IMR-90 (cell line): Measurements from ENCODE around the gene C5AR1. TPM values are rescaled to one million over a fixed set of nuclear protein-coding genes. Genes with fewer than 3 reads are reported as not detected.

ENCODE experiments used
- ATAC-seq: fragments of 200-7000 bp; cut with Tn5 transposase; 2 replicates; pipeline ENCODE4 v1.9.1; 2020; ENCODE audit warnings: low read depth, mild to moderate bottlenecking, moderate library complexity
- BruUV-seq: library from RNA; stranded (reverse); fragments of 400-500 nt; replicated peaks from 2 replicates; lab custom pipeline; 2021; lab: Mats Ljungman, UMichigan
- CTCF ChIA-PET: fragments of 300-600 bp; formaldehyde crosslinking; extraction: SDS; loops from one replicate; lab custom pipeline; 2021; ENCODE audit warnings: antibody characterized with exemption; lab: Yijun Ruan, JAX
- POLR2A ChIA-PET: fragments of 300-600 bp; sonication (Branson Sonifier 250); formaldehyde crosslinking; loops from one replicate; lab custom pipeline; 2022; ENCODE audit warnings: antibody characterized with exemption; ENCODE audit not compliant: unreplicated experiment; lab: Charles Lee
- DNase-seq: peaks from one replicate; pipeline ENCODE4 v3.0.0; 2013
- H2AFZ ChIP-seq: replicated peaks from 2 replicates; pipeline ENCODE3; 2013; ENCODE audit warnings: low read length, mild to moderate bottlenecking; ENCODE audit not compliant: poor library complexity
- H2AK5ac ChIP-seq: 2 replicates; pipeline ENCODE4 v1.6.1; 2013; ENCODE audit warnings: low read depth, low read length, inconsistent platforms
- H2AK9ac ChIP-seq: replicated peaks from 2 replicates; pipeline ENCODE3; 2013; ENCODE audit warnings: mild to moderate bottlenecking, low read depth, low read length, moderate library complexity; ENCODE audit not compliant: poor library complexity
- H2BK120ac ChIP-seq: 2 replicates; pipeline ENCODE4 v1.6.1; 2013; ENCODE audit warnings: low read depth, low read length, inconsistent platforms
- H2BK15ac ChIP-seq: 3 replicates; pipeline ENCODE4 v1.6.1; 2013; ENCODE audit warnings: low read depth, low read length, inconsistent platforms
- H2BK20ac ChIP-seq: 2 replicates; pipeline ENCODE4 v1.6.1; 2013; ENCODE audit warnings: low read depth, mild to moderate bottlenecking, inconsistent platforms, low read length, moderate library complexity
- H2BK5ac ChIP-seq: 2 replicates; pipeline ENCODE4 v1.6.1; 2013; ENCODE audit warnings: mild to moderate bottlenecking, low read depth, low read length, inconsistent platforms; ENCODE audit not compliant: poor library complexity, severe bottlenecking
- H3K14ac ChIP-seq: replicated peaks from 2 replicates; pipeline ENCODE4 v1.6.1; 2013; ENCODE audit warnings: low read depth, low read length, inconsistent platforms
- H3K18ac ChIP-seq: 2 replicates; pipeline ENCODE4 v1.6.1; 2013; ENCODE audit warnings: low read depth, low read length, control low read depth
- H3K23ac ChIP-seq: 2 replicates; pipeline ENCODE4 v1.6.1; 2013; ENCODE audit warnings: low read depth, low read length, inconsistent platforms
- H3K27ac ChIP-seq: 2 replicates; pipeline ENCODE4 v1.5.1; 2013; ENCODE audit warnings: mild to moderate bottlenecking, control low read depth, low read length; ENCODE audit not compliant: insufficient read depth
- H3K27me3 ChIP-seq: 2 replicates; pipeline ENCODE4 v1.6.1; 2013; ENCODE audit warnings: low read length; ENCODE audit not compliant: control insufficient read depth, insufficient read depth
- H3K36me3 ChIP-seq: 2 replicates; pipeline ENCODE4 v1.6.1; 2013; ENCODE audit warnings: low read length, mixed read lengths; ENCODE audit not compliant: control insufficient read depth, insufficient read depth
- H3K4ac ChIP-seq: 2 replicates; pipeline ENCODE4 v1.6.1; 2013; ENCODE audit warnings: low read depth, low read length, inconsistent platforms
- H3K4me1 ChIP-seq: 2 replicates; pipeline ENCODE4 v1.6.1; 2013; ENCODE audit warnings: low read length, mixed read lengths; ENCODE audit not compliant: control insufficient read depth, insufficient read depth
- H3K4me2 ChIP-seq: 2 replicates; pipeline ENCODE4 v1.6.1; 2013; ENCODE audit warnings: low read depth, mild to moderate bottlenecking, control low read depth, low read length, moderate library complexity
- H3K4me3 ChIP-seq: 2 replicates; pipeline ENCODE4 v1.5.1; 2013; ENCODE audit warnings: low read depth, mild to moderate bottlenecking, control low read depth, low read length, moderate library complexity; ENCODE audit not compliant: insufficient read depth
- H3K56ac ChIP-seq: 2 replicates; pipeline ENCODE4 v1.6.1; 2013; ENCODE audit warnings: low read length, inconsistent platforms; ENCODE audit not compliant: insufficient read depth; ENCODE audit errors: extremely low read depth
- H3K79me1 ChIP-seq, 2 experiments: 2 replicates each; pipeline ENCODE4 v1.6.1; 2013; ENCODE audit warnings: low read length in 2 of 2, inconsistent platforms in 1 of 2, low read depth in 1 of 2
- H3K9ac ChIP-seq: 2 replicates; pipeline ENCODE4 v1.6.1; 2013; ENCODE audit warnings: low read depth, low read length, control low read depth
- H3K9me1 ChIP-seq: 2 replicates; pipeline ENCODE4 v1.6.1; 2013; ENCODE audit warnings: low read length, inconsistent platforms; ENCODE audit not compliant: insufficient read depth
- H3K9me3 ChIP-seq: 2 replicates; pipeline ENCODE4 v1.6.1; 2013; ENCODE audit warnings: low read length; ENCODE audit not compliant: control insufficient read depth, insufficient read depth
- H4K20me1 ChIP-seq: 2 replicates; pipeline ENCODE4 v1.6.1; 2013; ENCODE audit warnings: low read length, inconsistent platforms; ENCODE audit not compliant: insufficient read depth
- H4K5ac ChIP-seq: 2 replicates; pipeline ENCODE4 v1.6.1; 2013; ENCODE audit warnings: mild to moderate bottlenecking, low read depth, low read length, control low read depth
- H4K8ac ChIP-seq, 2 experiments: 2 replicates each; pipeline ENCODE4 v1.6.1; 2013; ENCODE audit warnings: low read depth in 2 of 2, low read length in 2 of 2, control low read depth in 1 of 2, inconsistent platforms in 1 of 2
- H4K91ac ChIP-seq: 2 replicates; pipeline ENCODE4 v1.6.1; 2013; ENCODE audit warnings: low read depth, low read length, inconsistent platforms; ENCODE audit not compliant: insufficient read depth
- BHLHE40 ChIP-seq: fragments of 150-350 bp; IDR thresholded peaks from 2 replicates; pipeline ENCODE4 v1.6.1; 2016; ENCODE audit warnings: mild to moderate bottlenecking, low read depth, low read length
- RAD21 ChIP-seq: IDR thresholded peaks from 2 replicates; pipeline ENCODE4 v1.6.1; 2012; ENCODE audit warnings: low read length, improper control_type of control experiment
- SMC3 ChIP-seq: fragments of 150-350 bp; IDR thresholded peaks from 2 replicates; pipeline ENCODE4 v1.6.1; 2016; ENCODE audit warnings: low read depth, mild to moderate bottlenecking, antibody characterized with exemption, low read length, moderate library complexity
- WGBS, 2 experiments: methylation state at CpG; one replicate each; pipeline versions ENCODE4 v1.1.5 to v1.1.7; 2013; ENCODE audit warnings: missing lambda C conversion rate in 2 of 2; ENCODE audit not compliant: insufficient read length in 1 of 2; ENCODE audit errors: extremely low coverage in 2 of 2; 5-methylcytosine and 5-hydroxymethylcytosine counted together
- dilution Hi-C: fragments of 300-500 bp; cut with HindIII; formaldehyde crosslinking; loops from one replicate; pipeline ENCODE4 v1.14.3; 2018; ENCODE audit warnings: low sequenced_read_pairs; ENCODE audit not compliant: unreplicated experiment
- in situ Hi-C: fragments of 300-500 bp; cut with MboI; formaldehyde crosslinking; loops from 3 replicates; pipeline ENCODE4 v1.14.3; 2019; ENCODE audit warnings: low sequenced_read_pairs, inconsistent platforms, mixed read lengths
- intact Hi-C: fragments of 100-400 bp; cut with micrococcal nuclease; formaldehyde crosslinking; loops from 2 replicates; pipeline ENCODE4 v1.10.0; 2022
- polyA plus RNA-seq, 3 experiments: library from polyadenylated mRNA; depleted of rRNA; stranded (reverse); fragments of >200 nt; gene quantifications; 2 replicates each; pipeline ENCODE4 v1.2.3, GENCODE V29; 2012; ENCODE audit warnings: low replicate concordance in 1 of 3
- total RNA-seq: library from RNA; depleted of rRNA; stranded (reverse); fragments of >200 nt; gene quantifications from 2 replicates; pipeline ENCODE4 v1.2.3, GENCODE V29; 2012
- TF ChIP-seq, protein P1 (sequence below): conservative IDR thresholded peaks from 2 replicates; pipeline ENCODE4 v1.5.1; 2012; ENCODE audit warnings: mild to moderate bottlenecking, low read depth, low read length, improper control_type of control experiment

The C5AR1 gene
- total and polyA plus RNA-seq, 2 of the 4 experiments (the other 2 are of a cell fraction): under 0.01 to 1.0 TPM

DNA sequence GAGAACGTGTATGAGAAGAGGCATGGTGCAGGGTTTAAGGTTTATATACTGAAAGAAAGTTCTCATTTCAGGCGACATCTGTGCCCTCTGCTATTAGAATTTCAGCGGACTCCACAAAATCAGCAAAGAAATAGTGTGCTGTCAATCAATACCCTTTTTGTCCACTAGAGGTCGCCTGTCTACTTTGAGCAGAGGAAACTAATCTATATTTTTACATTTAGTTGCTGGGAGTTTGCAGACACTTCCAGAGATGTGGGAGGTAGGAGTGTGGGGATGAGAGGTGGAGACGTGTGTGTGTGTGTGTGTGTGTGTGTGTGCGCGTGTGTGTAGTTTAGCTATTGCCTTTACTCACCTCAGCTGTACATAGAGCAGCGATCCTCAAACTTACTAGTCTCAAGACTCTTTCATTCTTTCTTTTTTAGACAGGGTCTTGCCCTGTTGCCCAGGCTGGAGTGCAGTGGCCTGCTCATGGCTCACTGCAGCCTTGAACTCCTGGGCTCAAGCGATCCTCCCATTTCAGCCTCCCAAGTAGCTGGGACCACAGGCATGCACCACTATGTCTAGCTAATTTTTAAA lies 25.2 kb upstream of the C5AR1 start:
- no peak overlapping the region for H3K23ac ChIP-seq
- H4K8ac ChIP-seq: no peak overlapping the region
- H2AFZ ChIP-seq: peak overlapping the region; percentile 75
- H3K4me1 ChIP-seq: no peaks in the 10 kb centered on the region
- H4K91ac ChIP-seq: no peak overlapping the region
- ChIA-PET CTCF (interaction anchor here (0.7 to 1.2 kb wide), 2 partner anchors 9 to 72 kb away, joined by 3 read pairs; no protein-coding TSS in a partner anchor), POLR2A (no interaction called here)
- in situ Hi-C loops (loop anchor here (25.0 kb wide), 1 partner anchor 428 kb away; the partner anchor contains the start of gene EHD2), intact Hi-C loops (loop anchor here (1.0 kb wide), 2 partner anchors 107 to 143 kb away; no protein-coding TSS in a partner anchor), dilution Hi-C loops (no loop called here)
- H3K4me2 ChIP-seq: no peak overlapping the region
- no peak overlapping the region for H2BK5ac ChIP-seq
- H3K9me3 ChIP-seq: no peaks in the 10 kb centered on the region
- no peak overlapping the region for H3K56ac ChIP-seq
- H3K9ac ChIP-seq: no peak overlapping the region
- H2BK120ac ChIP-seq: no peak overlapping the region
- H2AK5ac ChIP-seq: no peak overlapping the region
- WGBS, 2 experiments: no CpG with 5 or more reads among the region's 9 CpGs
- H2AK9ac ChIP-seq: no peak overlapping the region
- DNase-seq: peak; percentile 68
- H2BK20ac ChIP-seq: no peak overlapping the region
- H3K18ac ChIP-seq: no peak overlapping the region
- BruUV-seq: no TSS peak
- peak; percentile 52; the same call in 1 of the 2 replicates for TF ChIP-seq SMC3
- TF ChIP-seq RAD21: peak; percentile 61
- TF ChIP-seq, protein P1, sequence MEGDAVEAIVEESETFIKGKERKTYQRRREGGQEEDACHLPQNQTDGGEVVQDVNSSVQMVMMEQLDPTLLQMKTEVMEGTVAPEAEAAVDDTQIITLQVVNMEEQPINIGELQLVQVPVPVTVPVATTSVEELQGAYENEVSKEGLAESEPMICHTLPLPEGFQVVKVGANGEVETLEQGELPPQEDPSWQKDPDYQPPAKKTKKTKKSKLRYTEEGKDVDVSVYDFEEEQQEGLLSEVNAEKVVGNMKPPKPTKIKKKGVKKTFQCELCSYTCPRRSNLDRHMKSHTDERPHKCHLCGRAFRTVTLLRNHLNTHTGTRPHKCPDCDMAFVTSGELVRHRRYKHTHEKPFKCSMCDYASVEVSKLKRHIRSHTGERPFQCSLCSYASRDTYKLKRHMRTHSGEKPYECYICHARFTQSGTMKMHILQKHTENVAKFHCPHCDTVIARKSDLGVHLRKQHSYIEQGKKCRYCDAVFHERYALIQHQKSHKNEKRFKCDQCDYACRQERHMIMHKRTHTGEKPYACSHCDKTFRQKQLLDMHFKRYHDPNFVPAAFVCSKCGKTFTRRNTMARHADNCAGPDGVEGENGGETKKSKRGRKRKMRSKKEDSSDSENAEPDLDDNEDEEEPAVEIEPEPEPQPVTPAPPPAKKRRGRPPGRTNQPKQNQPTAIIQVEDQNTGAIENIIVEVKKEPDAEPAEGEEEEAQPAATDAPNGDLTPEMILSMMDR: peak; percentile 82
- TF ChIP-seq BHLHE40: no peak
- H4K5ac ChIP-seq: no peak overlapping the region
- H3K14ac ChIP-seq: no peak overlapping the region
- H3K27ac ChIP-seq: no peak overlapping the region
- H2BK15ac ChIP-seq: no peak overlapping the region
- no peaks in the 10 kb centered on the region for H3K27me3 ChIP-seq
- H3K4ac ChIP-seq: no peak overlapping the region
- H3K4me3 ChIP-seq: no peak overlapping the region
- H4K20me1 ChIP-seq: peaks cover 4% of the 10 kb centered on the region
- ATAC-seq: peak; percentile 67
- peaks cover 3% of the 10 kb centered on the region; the same call in 1 of the 2 replicates for H3K9me1 ChIP-seq
- peaks cover 0 to 8% of the 10 kb centered on the region in 2 experiments; a peak in 1 of 4 replicates for H3K79me1 ChIP-seq
- H3K36me3 ChIP-seq: no peaks in the 10 kb centered on the region
